K562 (cell line): ENCODE results near the gene KIF26A. TPM values are rescaled to one million over a fixed set of nuclear protein-coding genes. Genes with fewer than 3 reads are reported as not detected.

ENCODE experiments used
- ATAC-seq: fragments of 200-7000 bp; cut with Tn5 transposase; 3 replicates; pipeline ENCODE4 v1.9.1; 2020; ENCODE audit warnings: moderate library complexity
- BruUV-seq: library from RNA; stranded (reverse); fragments of 400-500 nt; replicated peaks from 2 replicates; lab custom pipeline; 2021; lab: Mats Ljungman, UMichigan
- CTCF ChIA-PET: fragments of 300-600 bp; formaldehyde crosslinking; extraction: SDS; loops from one replicate; lab custom pipeline; 2021; ENCODE audit warnings: low intra/inter-chr PET ratio; lab: Yijun Ruan, JAX
- POLR2A ChIA-PET: fragments of 300-600, 350-650 bp; sonication (Branson Sonifier 250); formaldehyde crosslinking; extraction: SDS; loops from one replicate; lab custom pipeline; 2021; ENCODE audit warnings: antibody characterized with exemption, inconsistent platforms; lab: Yijun Ruan, JAX
- DNase-seq, 4 experiments: peaks; one replicate each; pipeline versions ENCODE4 v3.0.0 to v3.0.0-alpha.2; 2011 to 2018; ENCODE audit warnings: low spot score in 3 of 4, mixed read lengths in 3 of 4; ENCODE audit errors: extremely low read depth in 1 of 4
- FAIRE-seq: peaks from 2 replicates; lab custom pipeline; 2011; peaks lifted over from hg19 to GRCh38; lab: Jason Lieb, UNC
- H2AFZ ChIP-seq: 2 replicates; pipeline ENCODE4 v1.6.0; 2011; ENCODE audit warnings: low read depth, low read length, control low read depth, inconsistent platforms
- H3K27ac ChIP-seq: fragments of 200-600 bp; 3 replicates; pipeline ENCODE4 v1.8.0; 2011; ENCODE audit warnings: low read depth, mild to moderate bottlenecking, control low read depth, inconsistent platforms, low read length, moderate library complexity, mixed read lengths; ENCODE audit errors: extremely low read depth
- H3K27me3 ChIP-seq, 2 experiments: fragments of 300-600 bp in 1 of 2; 2 replicates in 1 of 2; 3 replicates in 1 of 2; pipeline versions ENCODE4 v1.6.0 to v1.8.0; 2011; ENCODE audit warnings: inconsistent platforms in 2 of 2, low read length in 2 of 2, mild to moderate bottlenecking in 1 of 2, mixed read lengths in 1 of 2, moderate library complexity in 1 of 2; ENCODE audit not compliant: control insufficient read depth in 2 of 2, insufficient read depth in 2 of 2
- H3K36me3 ChIP-seq: fragments of 300-600 bp; 3 replicates; pipeline ENCODE4 v1.8.0; 2011; ENCODE audit warnings: mild to moderate bottlenecking, low read length, inconsistent platforms; ENCODE audit not compliant: control insufficient read depth, insufficient read depth
- H3K4me1 ChIP-seq, 2 experiments: fragments of 200-600 bp in 1 of 2; replicated peaks in 1 of 2; 2 replicates in 1 of 2; 3 replicates in 1 of 2; pipeline versions ENCODE4 v1.5.1 to v1.8.0; 2011; ENCODE audit warnings: inconsistent platforms in 2 of 2, low read length in 2 of 2, mild to moderate bottlenecking in 1 of 2, mixed read lengths in 1 of 2, moderate library complexity in 1 of 2; ENCODE audit not compliant: control insufficient read depth in 2 of 2, insufficient read depth in 2 of 2
- H3K4me2 ChIP-seq: 2 replicates; pipeline ENCODE4 v1.6.1; 2011; ENCODE audit warnings: low read length, control low read depth, inconsistent platforms, mixed read lengths; ENCODE audit not compliant: insufficient read depth
- H3K4me3 ChIP-seq: fragments of 200-600 bp; sonication (generic), shearing (Covaris generic); 2 replicates; pipeline ENCODE4 v1.5.1; 2016; ENCODE audit warnings: control low read depth, inconsistent platforms
- H3K79me2 ChIP-seq: fragments of 200-600 bp; 3 replicates; pipeline ENCODE4 v1.8.0; 2011; ENCODE audit warnings: low read length, inconsistent platforms; ENCODE audit not compliant: control insufficient read depth, insufficient read depth
- H3K9ac ChIP-seq, 2 experiments: 2 replicates each; pipeline versions ENCODE4 v1.6.0 to v1.6.1; 2011; ENCODE audit warnings: low read depth in 2 of 2, low read length in 2 of 2, control low read depth in 1 of 2, inconsistent platforms in 1 of 2, mild to moderate bottlenecking in 1 of 2, mixed read lengths in 1 of 2; ENCODE audit not compliant: insufficient read depth in 1 of 2
- H3K9me1 ChIP-seq: one replicate; pipeline ENCODE4 v1.6.0; 2011; ENCODE audit warnings: inconsistent platforms, mild to moderate bottlenecking, low read length, moderate library complexity; ENCODE audit not compliant: control insufficient read depth, insufficient read depth
- H3K9me3 ChIP-seq: replicated peaks from 2 replicates; pipeline ENCODE4 v1.5.1; 2011; ENCODE audit warnings: low read depth, low read length, inconsistent platforms; ENCODE audit not compliant: control insufficient read depth, insufficient read depth
- H4K20me1 ChIP-seq: replicated peaks from 2 replicates; pipeline ENCODE4 v1.6.1; 2011; ENCODE audit warnings: low read length, inconsistent platforms, mixed read lengths; ENCODE audit not compliant: control insufficient read depth, insufficient read depth
- ADNP ChIP-seq: fragments of 200-800 bp; sonication (Bioruptor generic); IDR thresholded peaks from 2 replicates; pipeline ENCODE4 v1.6.1; 2016; ENCODE audit warnings: missing genetic modification characterization, missing compliant biosample characterization
- BCOR ChIP-seq: fragments of 450-650 bp; IDR thresholded peaks from 2 replicates; pipeline ENCODE4 v1.6.1; 2016
- CBFA2T2 ChIP-seq: fragments of 450-650 bp; conservative IDR thresholded peaks from 2 replicates; pipeline ENCODE4 v1.6.1; 2017; ENCODE audit warnings: mild to moderate bottlenecking
- CBFA2T3 ChIP-seq: fragments of 450-650 bp; IDR thresholded peaks from 2 replicates; pipeline ENCODE4 v1.6.1; 2017
- CHD4 ChIP-seq: fragments of 200-600 bp; sonication (generic); IDR thresholded peaks from 3 replicates; pipeline ENCODE4 v1.6.1; 2012; ENCODE audit warnings: low read depth, mild to moderate bottlenecking, mixed read lengths, low read length, inconsistent platforms; ENCODE audit not compliant: insufficient read depth, insufficient replicate concordance, poor library complexity, severe bottlenecking
- CTCF ChIP-seq, 3 experiments: IDR thresholded peaks in 2 of 3; conservative IDR thresholded peaks in 1 of 3; 2 replicates each; pipeline ENCODE4 v1.5.1; 2011 to 2012; ENCODE audit warnings: low read length in 3 of 3, mild to moderate bottlenecking in 3 of 3, control low read depth in 2 of 3, improper control_type of control experiment in 1 of 3, inconsistent platforms in 1 of 3, low read depth in 1 of 3, mixed read lengths in 1 of 3, moderate library complexity in 1 of 3; ENCODE audit not compliant: insufficient read depth in 2 of 3
- KDM1A ChIP-seq, 2 experiments: fragments of 450-650 bp; IDR thresholded peaks; 2 replicates each; pipeline ENCODE4 v1.6.1; 2016; ENCODE audit warnings: mild to moderate bottlenecking in 2 of 2
- MEIS2 ChIP-seq: fragments of 450-650 bp; IDR thresholded peaks from 2 replicates; pipeline ENCODE4 v1.6.1; 2014; ENCODE audit warnings: mild to moderate bottlenecking; ENCODE audit not compliant: partially characterized antibody
- NFIX ChIP-seq: fragments of 250-450 bp; sonication (Bioruptor Pico); IDR thresholded peaks from 2 replicates; pipeline ENCODE4 v1.4.0; 2020; ENCODE audit warnings: low read depth, mild to moderate bottlenecking, moderate library complexity
- PYGO2 ChIP-seq: fragments of 450-650 bp; IDR thresholded peaks from 2 replicates; pipeline ENCODE4 v1.6.1; 2016; ENCODE audit warnings: mild to moderate bottlenecking, missing genetic modification characterization, moderate library complexity, missing compliant biosample characterization
- RBM25 ChIP-seq: fragments of 200-400 bp; formaldehyde crosslinking; IDR thresholded peaks from 2 replicates; pipeline ENCODE4 v1.6.1; 2018; ENCODE audit warnings: low read length, low read depth, moderate library complexity; ENCODE audit not compliant: severe bottlenecking
- SMARCA5 ChIP-seq: fragments of 450-650 bp; IDR thresholded peaks from 2 replicates; pipeline ENCODE4 v1.6.1; 2016
- SREBF1 ChIP-seq: fragments of 150-350 bp; IDR thresholded peaks from 2 replicates; pipeline ENCODE4 v1.6.1; 2014; ENCODE audit warnings: antibody characterized with exemption, low read depth, low read length, borderline replicate concordance
- STAG1 ChIP-seq: sonication (generic); formaldehyde crosslinking; IDR thresholded peaks from 2 replicates; pipeline ENCODE4 v1.5.0; 2020; ENCODE audit warnings: missing genetic modification reagents, borderline replicate concordance
- SUPT5H ChIP-seq: fragments of 450-650 bp; IDR thresholded peaks from 2 replicates; pipeline ENCODE4 v1.6.1; 2016
- THAP7 ChIP-seq: fragments of 250-450 bp; sonication (Bioruptor Pico); IDR thresholded peaks from 2 replicates; pipeline ENCODE4 v1.5.0; 2021
- ZNF644 ChIP-seq: fragments of 200-800 bp; sonication (Bioruptor generic); IDR thresholded peaks from 2 replicates; pipeline ENCODE4 v1.6.1; 2016; ENCODE audit warnings: low read depth, missing genetic modification characterization, missing compliant biosample characterization
- ZNF717 ChIP-seq: fragments of 250-450 bp; sonication (Bioruptor Pico); IDR thresholded peaks from 2 replicates; pipeline ENCODE4 v1.5.0; 2021
- WGBS: fragments of 100-300 bp; shearing (Covaris generic); methylation state at CpG from one replicate; pipeline ENCODE4 v1.1.6; 2016; ENCODE audit warnings: low coverage, mixed read lengths; ENCODE audit not compliant: insufficient coverage; ENCODE audit errors: missing lambda C conversion rate; 5-methylcytosine and 5-hydroxymethylcytosine counted together
- in situ Hi-C: fragments of 300-500 bp; cut with MboI; formaldehyde crosslinking; loops from 4 replicates; pipeline ENCODE4 v1.15.0; 2018; ENCODE audit warnings: inconsistent platforms, mixed read lengths
- intact Hi-C: fragments of 100-400 bp; cut with micrococcal nuclease; formaldehyde crosslinking; loops from 2 replicates; pipeline ENCODE4 v1.14.2; 2022
- polyA plus RNA-seq, 8 experiments: library from polyadenylated mRNA; depleted of rRNA in 4 of 8; stranded (reverse) in 5 of 8; unstranded in 3 of 8; fragments of >200 nt; fragmentation: Nextera tagmentation in 2 of 8; fragmentation: Illumina TruSeq in 1 of 8; extraction: Ambion mirVana in 2 of 8; extraction: Trizol in 1 of 8; gene quantifications; 2 replicates each; pipeline versions ENCODE4 v1.2.1 to v1.2.3, GENCODE V29; 2011 to 2014; ENCODE audit warnings: inconsistent platforms in 1 of 8, missing spikeins in 1 of 8
- total RNA-seq, 7 experiments: library from RNA; depleted of rRNA in 6 of 7; stranded (reverse); fragments of >200 nt in 6 of 7; fragmentation: Illumina TruSeq in 2 of 7; extraction: Trizol in 2 of 7; gene quantifications; 2 replicates each; pipeline versions ENCODE4 v1.2.1 to v1.2.3, GENCODE V29; 2011 to 2021; ENCODE audit warnings: low replicate concordance in 1 of 7
- TF ChIP-seq, protein P1 (sequence below): fragments of 450-650 bp; formaldehyde crosslinking; IDR thresholded peaks from 2 replicates; pipeline ENCODE4 v1.4.0; 2020; ENCODE audit warnings: mild to moderate bottlenecking, mixed read lengths

The KIF26A gene
- total and polyA plus RNA-seq, 9 of the 15 experiments (the other 6 are each of a cell fraction or from before 2014, with no cell fraction given): 0.04 TPM; not detected in 8

GRCh38 chr14:104150136-104151025 lies 12.0 kb downstream of the KIF26A start:
- CTCF ChIA-PET: no interaction called here
- POLR2A ChIA-PET: no interaction called here
- H3K9me1 ChIP-seq: no peaks in the 10 kb centered on the region
- intact Hi-C loops: no loop called here
- FAIRE-seq: no peak
- in situ Hi-C loops: no loop called here
- no TSS peak for BruUV-seq
- ATAC-seq: peak; percentile 44; the same call in 1 of the 3 replicates
- H3K9ac ChIP-seq: no peak overlapping the region
- H4K20me1 ChIP-seq: no peaks in the 10 kb centered on the region
- no peak overlapping the region for H3K4me3 ChIP-seq
- H3K27me3 ChIP-seq: peaks cover 0 to 21% of the 10 kb centered on the region in 2 experiments; a peak in 2 of 5 replicates
- peaks cover 0 to 25% of the 10 kb centered on the region in 2 experiments; a peak in 2 of 5 replicates for H3K4me1 ChIP-seq
- H3K4me2 ChIP-seq: no peak overlapping the region
- 9% methylated on average over 11 of the region's 19 CpGs for whole genome bisulfite sequencing
- peak in 2 of 4 experiments; percentile 24 to 27 for DNase-seq
- no peaks in the 10 kb centered on the region for H3K79me2 ChIP-seq
- no peaks in the 10 kb centered on the region for H3K9me3 ChIP-seq
- H3K36me3 ChIP-seq: no peaks in the 10 kb centered on the region
- no peak overlapping the region for H3K27ac ChIP-seq
- no peak overlapping the region for H2AFZ ChIP-seq
- no peak for TF ChIP-seq SREBF1
- TF ChIP-seq CHD4: peak; percentile 69
- TF ChIP-seq MEIS2: peak; percentile 3
- TF ChIP-seq ZNF717: no peak
- no peak for TF ChIP-seq ZNF644 (tag)
- TF ChIP-seq ADNP: peak; percentile 34; the same call in 1 of the 2 replicates
- TF ChIP-seq CBFA2T3: peak; percentile 18; the same call in 1 of the 2 replicates
- TF ChIP-seq CTCF (IDR thresholded peaks at IDR 0.05 in 2 of 3, conservative IDR thresholded peaks at IDR 0.05 in 1 of 3; ENCODE audit: insufficient read depth in 2 of 3, low read depth in 1 of 3, low read length in 3 of 3): peak in 1 of 3 experiments; percentile 47; a peak in 2 of 6 replicates
- peak; percentile 66 for TF ChIP-seq RBM25
- no peak for TF ChIP-seq SUPT5H
- 0 out of 2 replicates have a peak, but pooled peaks have one; percentile 11 for TF ChIP-seq CBFA2T2
- TF ChIP-seq STAG1: no peak
- peak; percentile 54; the same call in 1 of the 2 replicates for TF ChIP-seq BCOR
- TF ChIP-seq SMARCA5: peak; percentile 76
- no peak for TF ChIP-seq PYGO2
- TF ChIP-seq, protein P1, sequence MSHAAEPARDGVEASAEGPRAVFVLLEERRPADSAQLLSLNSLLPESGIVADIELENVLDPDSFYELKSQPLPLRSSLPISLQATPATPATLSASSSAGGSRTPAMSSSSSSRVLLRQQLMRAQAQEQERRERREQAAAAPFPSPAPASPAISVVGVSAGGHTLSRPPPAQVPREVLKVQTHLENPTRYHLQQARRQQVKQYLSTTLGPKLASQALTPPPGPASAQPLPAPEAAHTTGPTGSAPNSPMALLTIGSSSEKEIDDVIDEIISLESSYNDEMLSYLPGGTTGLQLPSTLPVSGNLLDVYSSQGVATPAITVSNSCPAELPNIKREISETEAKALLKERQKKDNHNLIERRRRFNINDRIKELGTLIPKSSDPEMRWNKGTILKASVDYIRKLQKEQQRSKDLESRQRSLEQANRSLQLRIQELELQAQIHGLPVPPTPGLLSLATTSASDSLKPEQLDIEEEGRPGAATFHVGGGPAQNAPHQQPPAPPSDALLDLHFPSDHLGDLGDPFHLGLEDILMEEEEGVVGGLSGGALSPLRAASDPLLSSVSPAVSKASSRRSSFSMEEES (CRISPR knock-in tag): no peak
- TF ChIP-seq THAP7 (CRISPR knock-in tag): no peak
- TF ChIP-seq NFIX (CRISPR knock-in tag): no peak
- peak; percentile 17 to 57; a peak in 2 of 4 replicates for TF ChIP-seq KDM1A (IDR thresholded peaks at IDR 0.05)
